Measurements from ENCODE around the gene OTOA.
"Not testable (repeated sequence)": the region's sequence is repeated elsewhere in the genome, so short reads cannot be mapped to it uniquely, and the experiment has no call there.

The OTOA gene

DNA sequence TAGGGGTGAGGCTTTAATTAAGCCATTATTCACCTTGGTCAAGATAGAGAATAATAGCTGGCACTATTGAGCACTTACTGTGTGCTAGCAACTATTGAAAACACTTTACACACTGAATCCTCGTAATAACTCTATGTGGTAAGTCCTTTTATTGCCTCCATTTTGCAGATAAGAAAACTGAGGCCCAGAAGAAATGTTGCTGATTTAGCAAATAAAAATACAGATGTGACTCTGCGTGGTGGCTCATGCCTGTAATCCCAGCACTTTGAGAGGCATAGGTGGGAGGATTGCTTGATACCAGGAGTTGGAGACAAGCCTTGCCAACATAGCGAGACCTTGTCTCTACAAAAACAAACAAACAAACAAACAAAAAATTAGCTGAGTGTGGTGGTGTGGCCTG lies 19.4 kb downstream of the OTOA start:
- DNase-seq = no peak

DNA sequence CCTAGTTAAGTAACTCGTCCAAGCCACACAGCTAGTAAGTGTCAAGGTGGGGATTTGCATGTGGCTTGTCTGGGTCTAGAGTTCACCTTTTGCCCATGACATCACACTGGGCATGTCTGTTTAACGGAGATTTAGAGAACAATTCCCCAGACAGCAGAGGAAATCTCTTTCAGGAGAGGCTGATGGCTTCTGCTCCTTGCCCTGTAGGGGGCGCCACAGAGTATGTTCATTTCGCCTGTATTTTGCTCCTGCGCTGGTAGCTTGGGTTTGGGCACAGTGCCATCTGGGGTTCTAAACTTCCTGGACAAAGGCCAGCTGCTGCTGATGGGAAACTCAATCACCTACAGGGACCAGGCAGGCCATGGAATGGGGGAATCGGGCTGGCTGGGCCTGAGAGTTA lies 20.4 kb downstream of the OTOA start:
- no peak for DNase-seq

DNA sequence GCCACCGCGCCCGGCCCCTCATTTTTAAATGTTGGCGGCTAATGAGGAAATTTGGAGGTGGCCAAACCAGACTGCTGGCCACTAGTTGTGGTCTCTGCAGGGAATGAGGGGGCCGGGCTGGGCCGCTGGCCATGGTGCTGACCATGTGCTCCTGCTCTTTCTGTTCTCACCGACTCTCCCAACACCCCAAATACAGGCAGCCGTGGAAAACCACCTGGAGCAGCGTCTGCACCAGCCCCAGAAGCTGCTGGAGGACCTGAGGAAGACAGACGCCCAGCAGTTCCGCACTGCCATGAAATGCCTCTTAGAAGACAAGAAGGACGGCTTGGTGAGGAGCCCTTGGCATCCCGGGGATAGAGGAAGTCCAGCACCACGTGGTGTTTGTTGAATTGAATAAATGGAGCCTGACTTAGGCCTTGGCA lies 21.3 kb downstream of the OTOA start:
- no peak for DNase-seq

DNA sequence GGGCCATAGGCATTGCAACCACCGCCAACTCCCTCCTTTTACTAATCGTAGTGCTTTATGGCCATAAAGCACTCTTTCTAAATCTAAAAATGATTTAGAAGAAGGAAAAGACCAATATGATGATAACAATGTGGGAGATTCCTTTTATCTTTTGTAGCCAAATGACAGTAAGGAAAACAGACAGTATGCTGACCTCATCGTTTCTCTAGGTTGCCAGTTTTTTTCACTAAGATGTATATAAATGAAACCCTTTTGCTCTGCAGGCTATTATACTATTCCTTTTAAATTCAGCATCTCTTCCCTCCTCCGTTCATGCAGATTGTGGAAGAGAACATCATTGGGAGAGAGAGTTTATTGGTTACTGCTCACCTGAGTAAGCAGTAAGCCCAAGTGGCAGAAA lies 25.3 kb downstream of the OTOA start:
- DNase-seq = no peak

DNA sequence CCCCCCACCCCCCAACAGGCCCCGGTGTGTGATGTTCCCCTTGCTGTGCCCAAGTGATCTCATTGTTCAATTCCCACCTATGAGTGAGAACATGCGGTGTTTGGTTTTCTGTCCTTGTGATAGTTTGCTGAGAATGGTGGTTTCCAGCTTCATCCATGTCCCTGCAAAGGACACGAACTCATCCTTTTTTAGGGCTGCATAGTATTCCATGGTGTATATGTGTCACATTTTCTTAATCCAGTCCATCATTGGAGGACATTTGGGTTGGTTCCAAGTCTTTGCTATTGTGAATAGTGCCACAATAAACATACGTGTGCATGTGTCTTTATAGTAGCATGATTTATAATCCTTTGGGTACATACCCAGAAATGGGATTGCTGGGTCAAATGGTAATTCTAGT lies 27.2 kb downstream of the OTOA start:
- not testable (repeated sequence) for DNase-seq

DNA sequence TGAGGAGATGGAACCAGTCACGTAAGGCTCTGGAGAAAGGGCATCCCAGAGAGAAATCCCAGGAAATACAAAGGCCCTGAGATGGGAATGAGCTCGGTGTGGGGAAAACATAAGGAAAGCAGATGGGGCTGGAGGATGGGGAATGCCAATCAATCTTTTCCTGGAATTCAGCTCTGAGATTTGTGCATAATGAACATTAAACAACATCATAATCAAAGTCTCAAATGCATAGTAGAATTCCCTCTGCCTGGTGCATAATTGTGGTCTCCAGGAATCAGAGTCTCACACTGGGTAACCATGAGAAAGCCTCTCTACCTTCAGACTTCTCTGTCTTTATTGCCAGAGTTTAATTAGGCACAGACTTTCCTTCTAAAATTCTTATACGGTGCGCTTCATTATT lies 30.8 kb downstream of the OTOA start:
- no peak for DNase-seq

DNA sequence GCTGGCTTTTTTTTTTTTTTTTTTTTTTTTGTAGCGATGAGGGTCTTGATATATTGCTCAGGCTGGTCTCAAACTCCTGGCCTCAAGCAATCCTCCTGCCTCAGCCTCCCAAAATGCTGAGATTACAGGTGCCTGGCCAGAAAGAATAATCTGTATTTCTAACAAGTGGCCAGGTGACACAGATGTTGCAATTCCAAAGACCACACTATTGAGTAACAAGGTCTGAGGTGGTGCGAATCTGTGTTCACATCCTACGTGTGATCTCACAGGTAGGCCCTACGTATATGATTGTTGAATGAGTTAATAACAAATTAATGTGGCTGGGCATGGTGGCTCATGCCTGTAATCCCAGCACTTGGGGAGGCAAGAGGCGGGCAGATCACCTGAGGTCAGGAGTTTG lies 33.3 kb downstream of the OTOA start:
- DNase-seq = no peak

DNA sequence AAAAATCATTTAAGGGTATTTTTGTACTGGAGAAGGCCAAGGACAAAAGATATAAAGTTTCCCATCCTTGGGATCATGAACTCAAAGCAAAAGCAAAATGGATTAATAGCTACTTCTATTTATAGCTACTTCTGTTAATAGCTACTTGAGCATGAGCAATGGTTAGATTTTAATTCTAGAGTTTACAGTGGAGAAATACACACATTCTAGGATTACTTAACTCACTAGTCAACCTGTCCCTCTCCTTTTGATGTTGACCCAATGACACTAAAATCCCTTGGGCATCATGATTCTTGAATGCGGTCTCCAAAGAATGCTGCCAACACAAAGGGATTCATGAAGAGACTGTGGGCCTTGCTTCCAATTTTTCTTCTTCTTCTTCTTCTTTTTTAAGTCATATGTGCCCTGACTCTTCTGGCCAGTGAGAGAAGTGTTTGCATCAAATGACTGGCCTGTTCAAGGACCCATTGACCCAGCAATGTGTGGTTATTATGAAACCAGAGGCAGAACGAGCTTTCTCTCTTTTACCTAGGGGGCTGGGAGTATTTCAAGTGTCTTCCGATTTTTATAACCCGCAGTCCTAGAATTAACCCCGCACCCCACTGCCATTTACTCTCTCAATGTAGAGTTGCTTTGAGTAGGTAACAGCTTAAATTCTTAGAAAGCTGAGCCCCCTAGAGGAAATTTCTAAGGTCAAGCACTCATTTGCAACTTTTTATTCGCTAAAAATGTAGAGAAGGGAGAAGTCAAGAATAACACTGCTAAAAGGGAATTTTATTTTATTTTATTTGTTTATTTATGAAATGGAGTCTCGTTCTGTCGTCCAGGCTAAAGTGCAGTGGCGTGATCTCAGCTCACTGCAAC lies 34.6 kb downstream of the OTOA start:
- no peak for DNase-seq

DNA sequence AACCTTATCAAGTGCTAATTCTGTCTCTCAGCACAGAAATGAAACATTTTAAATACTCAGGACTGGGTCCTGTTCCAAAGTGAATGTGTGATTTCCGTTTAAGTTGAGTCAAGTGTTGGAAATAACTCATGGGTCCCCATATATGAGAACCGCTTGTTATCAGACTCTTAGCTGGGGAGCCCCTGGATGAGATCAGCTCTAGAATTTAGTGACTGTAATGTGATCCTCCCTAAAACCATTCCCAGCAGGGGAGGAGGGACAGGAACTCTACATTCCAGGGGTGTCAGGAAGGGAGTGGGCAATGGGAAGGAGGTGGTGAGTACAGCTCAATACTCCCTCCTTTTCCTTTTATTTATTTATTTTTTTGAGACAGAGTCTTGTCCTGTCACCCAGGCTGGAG lies 37.5 kb downstream of the OTOA start:
- no peak for DNase-seq

DNA sequence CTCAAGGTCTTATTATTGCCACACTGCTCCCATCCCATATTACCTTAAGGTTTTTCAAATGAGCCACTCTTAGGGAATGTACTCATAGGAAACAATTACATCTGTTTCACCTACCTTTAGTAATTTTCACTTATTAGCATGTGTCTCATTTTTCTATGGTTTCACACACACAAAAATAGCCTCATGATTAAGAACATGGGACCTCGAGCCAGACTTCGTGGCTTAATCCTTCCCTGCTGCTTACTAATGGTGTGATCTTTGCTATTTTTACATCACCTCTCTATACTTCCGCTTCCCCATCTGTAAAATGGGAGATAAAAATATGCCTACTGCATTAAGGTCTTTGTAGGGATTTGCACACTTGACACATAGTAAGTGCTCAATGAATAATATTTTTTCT lies 38.5 kb downstream of the OTOA start:
- peak; percentile 73 for DNase-seq

DNA sequence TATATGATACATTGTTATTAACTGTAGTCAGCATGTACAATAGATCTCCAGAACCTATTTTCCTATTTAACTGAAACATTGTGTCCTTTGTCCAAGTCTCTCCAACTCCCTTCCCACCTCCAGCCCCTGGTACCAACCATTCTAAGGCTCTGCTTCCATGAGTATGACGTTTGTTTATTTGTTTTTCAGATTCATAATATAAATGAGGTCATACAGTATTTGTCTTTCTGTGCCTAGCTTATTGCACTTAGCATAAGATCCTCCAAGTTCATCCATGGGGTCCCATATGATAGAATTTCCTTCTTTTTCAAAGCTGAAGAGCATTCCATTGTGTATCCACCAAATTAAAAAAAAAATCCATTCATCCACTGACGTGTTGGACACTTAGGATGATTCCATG lies 39.4 kb downstream of the OTOA start:
- DNase-seq = no peak

DNA sequence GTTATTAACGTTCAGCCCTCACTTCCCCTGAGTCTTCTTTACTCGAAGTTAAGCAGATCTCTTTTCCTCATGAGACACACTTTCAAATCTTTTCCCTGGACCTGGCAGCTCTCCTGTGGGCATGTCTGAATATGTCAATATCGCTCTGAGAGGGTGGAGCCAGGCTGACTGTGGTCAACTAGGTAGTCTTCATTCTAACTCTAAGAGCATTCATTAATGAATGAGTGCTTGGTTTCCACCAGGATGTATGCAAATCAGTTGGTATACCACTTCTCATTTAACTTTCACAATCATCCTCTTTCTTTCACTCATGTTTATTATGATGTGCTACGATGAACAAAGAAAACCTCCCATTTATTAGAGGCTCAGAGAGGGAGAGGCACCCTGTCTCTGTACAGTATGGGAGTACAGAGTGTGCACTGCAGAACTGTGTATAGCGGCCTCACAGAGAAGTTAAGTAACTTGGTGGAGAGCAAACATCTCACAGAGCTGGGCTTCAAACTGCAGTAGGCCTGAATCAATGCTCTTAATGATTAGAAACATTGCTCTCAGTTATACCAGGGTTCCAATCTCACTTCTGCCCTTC lies 39.9 kb downstream of the OTOA start:
- DNase-seq = peak; percentile 52

DNA sequence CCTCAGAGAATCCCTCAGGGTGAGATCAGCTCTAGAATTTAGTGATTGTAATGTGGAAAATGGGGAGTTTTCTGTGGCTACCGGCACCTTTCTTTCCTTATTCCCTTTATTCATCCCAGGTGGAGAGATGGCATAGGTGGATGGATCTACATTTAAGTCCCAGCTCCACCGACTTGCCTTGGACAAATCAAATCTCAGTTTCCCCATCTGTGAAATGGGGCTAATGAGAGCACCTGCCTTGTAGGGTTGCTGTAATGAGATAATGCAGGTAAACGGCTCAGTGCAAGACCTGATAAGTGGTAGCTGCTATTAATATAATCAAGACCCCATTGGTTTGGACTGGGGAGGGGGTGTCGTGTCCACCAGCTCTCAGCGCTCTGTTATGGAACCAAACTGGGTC lies 40.5 kb downstream of the OTOA start:
- no peak for DNase-seq

DNA sequence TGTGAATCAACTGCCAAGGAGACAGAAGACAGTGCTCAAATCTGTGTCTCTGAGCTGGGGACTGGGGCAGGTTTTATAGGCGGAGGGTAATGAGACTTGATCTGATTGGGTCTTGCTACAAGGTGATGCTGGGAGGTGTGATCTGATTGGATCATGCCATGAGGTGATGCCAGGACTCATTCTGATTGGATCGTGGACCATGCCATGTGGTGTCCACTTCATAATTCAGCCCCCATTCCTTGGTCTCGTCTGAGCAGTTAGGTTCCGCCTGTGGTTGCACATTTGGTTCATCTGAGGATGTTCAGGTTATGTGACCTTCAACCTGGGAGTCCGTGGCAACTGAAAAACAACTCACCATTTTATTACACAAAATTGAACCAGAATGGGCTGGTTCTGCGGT lies 41.0 kb downstream of the OTOA start:
- no peak for DNase-seq

DNA sequence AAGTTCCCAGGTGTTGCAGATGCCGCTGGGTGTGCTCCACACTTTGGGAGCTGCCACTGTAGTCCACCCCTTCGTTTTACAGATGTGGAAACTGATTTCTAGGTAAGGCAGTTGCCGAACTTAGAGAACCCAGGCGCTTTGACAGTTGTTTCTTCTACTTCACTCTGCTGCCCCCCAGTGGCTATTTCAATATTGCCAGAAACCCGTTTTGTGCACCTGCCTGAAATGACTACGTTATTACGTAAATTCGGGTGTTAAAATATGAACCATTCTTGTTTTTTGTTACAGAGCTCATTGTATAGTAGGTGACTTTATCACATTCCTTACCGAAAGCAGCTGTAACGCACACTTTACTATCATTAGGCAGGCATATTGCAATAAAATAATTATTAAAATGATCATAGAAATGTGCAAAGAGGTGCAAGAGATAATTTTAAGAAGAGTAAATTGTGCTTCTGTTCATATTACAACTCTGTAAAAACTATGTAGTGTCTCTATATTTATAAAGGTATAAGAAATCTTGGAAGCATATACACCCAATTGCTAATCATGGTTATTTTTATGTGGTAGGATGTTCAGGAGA lies 44.9 kb downstream of the OTOA start:
- DNase-seq = peak; percentile 76

DNA sequence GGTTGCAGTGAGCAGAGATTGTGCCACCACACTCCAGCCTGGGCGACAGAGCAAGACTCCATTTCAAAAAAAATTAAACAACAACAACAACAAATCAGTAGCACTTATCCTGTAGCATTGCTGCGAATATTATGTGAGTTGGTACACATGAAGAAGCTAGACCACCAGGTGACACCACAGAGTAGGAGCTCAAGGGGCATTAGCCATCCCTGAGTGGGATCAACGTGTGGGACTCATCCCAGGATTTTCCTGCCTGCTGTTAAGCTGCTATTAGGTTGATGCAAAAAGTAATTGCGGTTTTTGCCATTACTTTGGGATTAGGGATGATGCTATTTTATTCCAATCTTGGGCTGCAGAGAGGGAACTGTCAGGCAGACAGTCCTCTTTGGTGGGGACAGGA lies 47.2 kb downstream of the OTOA start:
- DNase-seq = no peak

DNA sequence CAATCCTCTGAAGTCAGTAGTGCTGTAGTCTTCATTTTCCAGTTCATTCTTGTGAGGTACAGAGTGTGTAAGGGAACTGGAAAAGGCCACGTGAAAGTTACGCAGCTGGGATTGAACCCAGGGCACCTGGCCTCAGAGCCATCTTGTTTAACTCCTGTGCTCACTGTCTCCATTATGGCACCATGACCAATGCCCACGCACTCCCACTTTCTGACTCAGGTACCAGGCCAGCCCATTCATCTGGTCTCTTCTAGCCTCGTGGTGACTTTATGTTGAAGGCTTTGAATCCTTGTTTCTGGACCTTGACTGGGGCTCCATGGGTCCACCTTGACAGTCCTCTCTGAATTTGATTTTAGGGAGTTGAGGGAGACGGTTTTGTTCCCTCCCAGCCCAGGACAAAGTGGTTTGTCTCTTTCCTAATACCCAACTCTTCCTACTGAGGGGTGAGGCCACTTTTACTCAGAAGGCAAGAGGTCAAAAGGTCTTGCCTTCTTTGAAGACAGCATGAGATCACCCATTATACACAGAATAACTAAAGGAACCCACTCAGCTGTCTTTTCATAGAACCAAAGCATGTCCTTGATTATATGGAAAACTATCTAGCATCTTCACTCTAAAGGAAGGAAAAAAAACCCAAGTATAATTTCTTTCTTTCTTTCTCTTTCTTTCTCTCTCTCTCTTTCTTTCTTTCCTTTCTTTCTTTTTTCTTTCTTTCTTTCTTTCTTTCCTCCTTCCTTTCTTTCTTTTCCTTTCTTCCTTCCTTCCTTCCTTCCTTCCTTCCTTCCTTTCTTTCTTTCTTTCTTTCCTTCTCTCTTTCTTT lies 50.0 kb downstream of the OTOA start:
- peak; percentile 78 for DNase-seq

DNA sequence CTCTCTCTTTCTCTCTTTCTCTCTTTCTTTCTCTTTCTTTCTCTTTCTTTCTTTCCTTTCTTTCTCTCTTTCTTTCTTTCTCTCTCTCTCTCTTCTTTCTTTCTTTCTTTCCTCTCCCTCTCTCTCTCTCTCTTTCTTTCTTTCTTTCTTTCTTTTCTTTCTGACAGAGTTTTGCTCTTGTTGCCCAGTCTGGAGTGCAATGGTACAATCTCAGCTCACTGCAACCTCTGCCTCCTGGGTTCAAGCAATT lies 50.5 kb downstream of the OTOA start:
- not testable (repeated sequence) for DNase-seq

DNA sequence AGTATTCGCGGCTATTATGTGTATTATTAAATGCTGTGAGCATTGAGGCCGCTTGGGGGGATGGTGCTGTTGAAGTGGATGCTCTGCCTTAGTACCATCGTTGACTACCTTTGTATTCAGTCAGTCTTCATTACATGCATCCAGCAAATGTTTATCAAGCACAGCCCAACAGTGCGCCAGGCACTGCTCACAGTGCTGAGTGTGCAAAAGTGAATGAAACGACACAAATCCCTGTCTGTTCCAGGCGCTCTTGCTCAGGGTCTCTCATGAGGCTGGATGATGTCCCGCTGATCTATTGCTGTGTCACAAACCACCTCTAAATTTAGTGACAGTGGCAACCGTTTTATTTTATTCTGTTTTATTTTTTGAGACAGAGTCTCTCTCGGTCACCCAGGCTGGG lies 53.8 kb downstream of the OTOA start:
- DNase-seq = no peak

DNA sequence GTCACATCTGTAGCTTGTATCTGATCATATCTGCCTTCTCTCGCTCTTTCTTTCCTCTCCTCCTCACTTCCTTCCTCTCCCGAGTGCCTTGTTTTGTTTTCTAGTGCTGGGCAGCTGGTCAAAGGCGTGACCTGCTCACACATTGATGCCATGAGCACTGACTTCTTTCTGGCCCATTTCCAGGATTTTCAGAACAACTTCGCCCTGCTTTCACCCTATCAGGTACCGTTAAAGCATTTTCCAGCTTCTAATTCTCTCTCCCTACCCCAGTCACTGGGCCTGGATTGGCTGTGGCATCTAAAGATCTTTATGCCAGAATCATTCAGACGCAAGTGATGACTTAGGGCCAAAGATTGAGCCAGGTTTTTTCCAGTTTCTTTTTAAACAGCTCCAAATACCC lies 55.5 kb downstream of the OTOA start:
- DNase-seq = no peak

DNA sequence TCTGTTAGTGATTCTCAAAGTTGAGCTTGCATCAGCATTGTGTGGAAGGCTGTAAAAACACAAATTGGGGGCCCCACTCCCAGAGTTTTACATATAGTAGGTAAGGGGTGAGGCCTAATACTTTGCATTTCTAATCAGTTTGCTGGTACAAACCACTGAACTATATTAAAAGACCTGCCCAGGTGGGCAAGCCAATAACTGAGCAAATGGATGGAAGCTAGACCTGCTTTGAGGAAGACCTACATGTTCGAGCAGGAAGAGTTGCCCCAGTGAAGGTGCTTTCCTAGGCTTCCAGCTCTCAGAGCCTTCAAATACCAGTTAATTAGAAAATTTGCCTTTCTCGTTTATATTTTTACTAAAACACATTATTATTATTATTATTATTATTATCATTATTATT lies 56.8 kb downstream of the OTOA start:
- DNase-seq = no peak

DNA sequence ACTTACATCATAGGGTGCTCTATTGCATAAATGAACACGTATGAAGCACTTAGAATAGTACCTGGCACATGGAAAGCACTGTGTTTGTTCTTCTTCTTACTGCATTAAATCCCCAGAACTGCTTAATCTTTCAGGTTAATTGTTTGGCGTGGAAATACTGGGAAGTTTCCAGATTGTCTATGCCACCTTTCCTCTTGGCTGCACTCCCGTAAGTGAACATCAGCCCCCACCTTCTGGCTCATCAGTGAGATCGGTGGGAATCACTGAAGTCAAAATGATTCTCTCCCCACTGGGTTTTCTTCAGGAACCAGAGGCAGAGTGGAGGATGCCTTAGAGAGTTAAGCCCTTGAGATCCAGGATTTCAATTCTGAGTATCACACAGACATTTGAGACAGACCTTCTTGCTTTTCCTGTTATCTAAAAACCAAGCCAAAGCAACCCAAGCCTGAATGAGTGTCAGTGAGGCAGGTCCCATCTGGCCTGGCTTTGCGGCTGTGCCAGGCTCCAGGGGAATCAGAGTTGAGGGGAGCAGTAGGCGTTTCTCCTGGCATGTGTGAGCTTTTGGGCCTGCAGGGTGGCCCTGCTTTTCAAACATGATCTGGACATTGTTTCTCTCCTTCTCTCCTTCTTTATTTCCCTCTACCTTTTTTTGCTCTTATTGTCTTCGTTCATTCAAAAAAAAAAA lies 59.1 kb downstream of the OTOA start:
- no peak for DNase-seq

DNA sequence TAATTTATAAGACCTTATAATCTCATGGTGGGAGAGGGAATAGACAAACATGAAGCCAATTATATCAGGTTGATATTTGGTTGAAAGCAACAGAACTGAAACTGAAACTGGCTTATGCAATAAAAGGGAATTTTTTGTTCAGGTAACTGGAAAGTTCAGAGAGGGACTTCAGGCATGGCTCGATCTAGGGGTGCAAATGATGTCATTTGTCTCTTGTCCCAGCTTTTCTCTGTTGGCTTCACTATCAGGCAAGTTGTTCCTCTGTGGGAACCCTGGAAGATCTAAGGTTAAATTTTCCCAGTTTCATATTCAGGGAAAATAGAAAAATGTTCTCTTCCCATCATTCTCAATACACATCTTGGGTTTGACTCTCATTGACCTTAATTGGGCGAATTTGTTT lies 59.8 kb downstream of the OTOA start:
- peak; percentile 2 for DNase-seq
